IPS-20b (cell line): ENCODE measurements around the gene SLC30A1.

Experiments
- H3K27ac ChIP-seq: one replicate; pipeline ENCODE4 v1.5.1; 2013; ENCODE audit warnings: low read length
- H3K27me3 ChIP-seq: 2 replicates; pipeline ENCODE4 v1.6.1; 2013; ENCODE audit warnings: mild to moderate bottlenecking, low read length, inconsistent platforms; ENCODE audit not compliant: insufficient read depth
- H3K36me3 ChIP-seq: 2 replicates; pipeline ENCODE4 v1.6.1; 2013; ENCODE audit warnings: low read depth, mild to moderate bottlenecking, inconsistent platforms, low read length, moderate library complexity; ENCODE audit not compliant: insufficient read depth
- H3K4me1 ChIP-seq: 2 replicates; pipeline ENCODE4 v1.6.1; 2013; ENCODE audit warnings: mild to moderate bottlenecking, control low read depth, inconsistent platforms, low read length, moderate library complexity; ENCODE audit not compliant: insufficient read depth
- H3K4me3 ChIP-seq: 2 replicates; pipeline ENCODE4 v1.5.1; 2013; ENCODE audit warnings: mild to moderate bottlenecking, low read length, inconsistent platforms
- H3K9ac ChIP-seq: 2 replicates; pipeline ENCODE4 v1.6.1; 2013; ENCODE audit warnings: low read depth, mild to moderate bottlenecking, inconsistent platforms, low read length, moderate library complexity
- H3K9me3 ChIP-seq: 2 replicates; pipeline ENCODE4 v1.6.1; 2013; ENCODE audit warnings: mild to moderate bottlenecking, low read depth, low read length, inconsistent platforms; ENCODE audit not compliant: insufficient read depth

SLC30A1 gene

GRCh38 chr1:211614615-211615014 is 35.7 kb upstream of the SLC30A1 start:
- H3K9me3 ChIP-seq, result no peaks in the 10 kb centered on the region
- no peak overlapping the region for H3K9ac ChIP-seq
- H3K27me3 ChIP-seq, result no peaks in the 10 kb centered on the region
- no peaks in the 10 kb centered on the region for H3K36me3 ChIP-seq
- no peak overlapping the region for H3K4me3 ChIP-seq
- H3K4me1 ChIP-seq, result no peaks in the 10 kb centered on the region
- no peak overlapping the region for H3K27ac ChIP-seq

GRCh38 chr1:211613951-211614350 is 35.0 kb upstream of the SLC30A1 start:
- Histone ChIP-seq H3K4me1 (no peaks in the 10 kb centered on the region), H3K27ac (no peak overlapping the region), H3K9me3 (no peaks in the 10 kb centered on the region), H3K27me3 (no peaks in the 10 kb centered on the region), H3K9ac (no peak overlapping the region), H3K4me3 (no peak overlapping the region), H3K36me3 (no peaks in the 10 kb centered on the region)

GRCh38 chr1:211613108-211613947 is 34.4 kb upstream of the SLC30A1 start:
- Histone ChIP-seq H3K9ac (no peak overlapping the region), H3K36me3 (no peaks in the 10 kb centered on the region), H3K4me3 (no peak overlapping the region), H3K4me1 (no peaks in the 10 kb centered on the region), H3K27ac (no peak overlapping the region), H3K9me3 (no peaks in the 10 kb centered on the region), H3K27me3 (no peaks in the 10 kb centered on the region)

- H3K4me1 ChIP-seq, result no peaks in the 10 kb centered on the region
- no peak overlapping the region for H3K27ac ChIP-seq
- H3K4me3 ChIP-seq, result no peak overlapping the region
- H3K9ac ChIP-seq, result no peak overlapping the region
- no peaks in the 10 kb centered on the region for H3K27me3 ChIP-seq
- no peaks in the 10 kb centered on the region for H3K36me3 ChIP-seq
- no peaks in the 10 kb centered on the region for H3K9me3 ChIP-seq
Measured at GRCh38 chr1:211612786-211613107, 33.8 kb upstream of the SLC30A1 start.

- H3K9me3 ChIP-seq, result no peaks in the 10 kb centered on the region
- no peak overlapping the region for H3K27ac ChIP-seq
- H3K4me1 ChIP-seq, result no peaks in the 10 kb centered on the region
- H3K4me3 ChIP-seq, result no peak overlapping the region
- H3K27me3 ChIP-seq, result no peaks in the 10 kb centered on the region
- no peaks in the 10 kb centered on the region for H3K36me3 ChIP-seq
- no peak overlapping the region for H3K9ac ChIP-seq
Measured at GRCh38 chr1:211611818-211612217, 32.9 kb upstream of the SLC30A1 start.

GRCh38 chr1:211610779-211611556 is 32.0 kb upstream of the SLC30A1 start:
- H3K4me1 ChIP-seq, result no peaks in the 10 kb centered on the region
- no peak overlapping the region for H3K9ac ChIP-seq
- no peak overlapping the region for H3K27ac ChIP-seq
- no peaks in the 10 kb centered on the region for H3K9me3 ChIP-seq
- no peak overlapping the region for H3K4me3 ChIP-seq
- no peaks in the 10 kb centered on the region for H3K27me3 ChIP-seq
- no peaks in the 10 kb centered on the region for H3K36me3 ChIP-seq

- no peaks in the 10 kb centered on the region for H3K36me3 ChIP-seq
- no peaks in the 10 kb centered on the region for H3K4me1 ChIP-seq
- no peak overlapping the region for H3K4me3 ChIP-seq
- no peak overlapping the region for H3K9ac ChIP-seq
- H3K27me3 ChIP-seq, result no peaks in the 10 kb centered on the region
- no peak overlapping the region for H3K27ac ChIP-seq
- no peaks in the 10 kb centered on the region for H3K9me3 ChIP-seq
Measured at GRCh38 chr1:211609120-211610024, 30.4 kb upstream of the SLC30A1 start.

- H3K4me3 ChIP-seq, result no peak overlapping the region
- H3K36me3 ChIP-seq, result no peaks in the 10 kb centered on the region
- no peak overlapping the region for H3K27ac ChIP-seq
- H3K4me1 ChIP-seq, result no peaks in the 10 kb centered on the region
- H3K9me3 ChIP-seq, result no peaks in the 10 kb centered on the region
- no peaks in the 10 kb centered on the region for H3K27me3 ChIP-seq
- H3K9ac ChIP-seq, result no peak overlapping the region
Measured at GRCh38 chr1:211607754-211608473, 29.0 kb upstream of the SLC30A1 start.

GRCh38 chr1:211606914-211607753 is 28.2 kb upstream of the SLC30A1 start:
- H3K4me3 ChIP-seq, result no peak overlapping the region
- H3K27me3 ChIP-seq, result no peaks in the 10 kb centered on the region
- H3K27ac ChIP-seq, result no peak overlapping the region
- H3K36me3 ChIP-seq, result no peaks in the 10 kb centered on the region
- no peak overlapping the region for H3K9ac ChIP-seq
- no peaks in the 10 kb centered on the region for H3K9me3 ChIP-seq
- H3K4me1 ChIP-seq, result no peaks in the 10 kb centered on the region

GRCh38 chr1:211606332-211606913 is 27.5 kb upstream of the SLC30A1 start:
- Histone ChIP-seq H3K4me3 (no peak overlapping the region), H3K27me3 (no peaks in the 10 kb centered on the region), H3K36me3 (no peaks in the 10 kb centered on the region), H3K9ac (no peak overlapping the region), H3K9me3 (no peaks in the 10 kb centered on the region), H3K4me1 (no peaks in the 10 kb centered on the region), H3K27ac (no peak overlapping the region)
